ENCODE results near the gene GIPC1.
A peak's percentile ranks its signal among the peaks of the same experiment; 100 is the strongest.

GRCh38 chr19:14517840-14518505, 22.0 kb upstream of the GIPC1 start, which contains the start of gene DNAJB1:
- TF ChIP-seq CTCF (IDR thresholded peaks at IDR 0.05) (peak in 1 of 5 experiments; percentile 55), POLR2A (IDR thresholded peaks at IDR 0.05) (peak; percentile 92 to 98), EP300 (IDR thresholded peaks at IDR 0.05) (peak; percentile 66 to 100)

Measured in tibial nerve (tissue), 4 donors.